AG04450 (cell line): ENCODE data around the gene KLHL20. TPM values are rescaled to one million over a fixed set of nuclear protein-coding genes. Genes with fewer than 3 reads are reported as not detected.
"Not testable (repeated sequence)": the region's sequence is repeated elsewhere in the genome, so short reads cannot be mapped to it uniquely, and the experiment has no call there.

Source experiments
- CTCF ChIA-PET: fragments of 300-600, 350-600 bp; formaldehyde crosslinking; extraction: SDS; loops from one replicate; lab custom pipeline; 2022; ENCODE audit warnings: antibody characterized with exemption, inconsistent platforms; lab: Charles Lee
- POLR2A ChIA-PET: fragments of 350-600 bp; formaldehyde crosslinking; extraction: SDS; loops from one replicate; lab custom pipeline; 2021; ENCODE audit warnings: antibody characterized with exemption, inconsistent platforms; lab: Yijun Ruan, JAX
- DNase-seq: peaks from one replicate; pipeline ENCODE4 v3.0.0-alpha.2; 2011; ENCODE audit warnings: low read depth, low spot score
- H3K27ac ChIP-seq: one replicate; pipeline ENCODE4 v1.5.1; 2012; ENCODE audit warnings: low read depth, low read length, control low read depth
- H3K27me3 ChIP-seq: one replicate; pipeline ENCODE4 v1.6.0; 2012; ENCODE audit warnings: low read length; ENCODE audit not compliant: control insufficient read depth, insufficient read depth
- H3K4me3 ChIP-seq: 2 replicates; pipeline ENCODE4 v1.5.1; 2011; ENCODE audit warnings: mild to moderate bottlenecking, low read depth, low read length, control low read depth
- H3K9me3 ChIP-seq: 2 replicates; pipeline ENCODE4 v1.5.1; 2012; ENCODE audit warnings: low read length; ENCODE audit not compliant: control insufficient read depth, insufficient read depth
- CTCF ChIP-seq: IDR thresholded peaks from 2 replicates; pipeline ENCODE4 v1.5.1; 2011; ENCODE audit warnings: low read depth, low read length, control low read depth, inconsistent platforms
- polyA plus RNA-seq: library from polyadenylated mRNA; depleted of rRNA; stranded (reverse); fragments of >200 nt; gene quantifications from 2 replicates; pipeline ENCODE4 v1.2.3, GENCODE V29; 2011

The KLHL20 gene
- polyA plus RNA-seq, 1 experiment = 19.7 TPM

DNA sequence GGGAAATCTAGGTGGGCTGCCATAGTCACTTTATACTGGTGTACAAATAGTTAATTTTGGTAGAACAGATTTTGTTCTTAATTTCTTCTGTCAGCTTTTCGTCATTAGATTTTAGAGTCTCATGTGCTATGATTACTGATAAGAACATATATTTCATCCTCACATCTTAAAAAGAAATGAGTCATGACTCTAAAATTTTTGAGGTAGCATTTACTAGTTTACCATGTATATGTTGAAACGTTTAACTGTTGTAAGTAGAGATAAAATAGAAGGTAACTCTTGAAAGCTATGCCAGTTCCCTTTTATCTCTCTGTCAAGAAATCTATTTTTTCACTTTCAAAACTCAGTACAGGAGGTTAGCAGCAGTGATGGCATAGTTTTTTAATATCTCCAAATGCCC, 53.4 kb downstream of the KLHL20 start:
- Histone ChIP-seq H3K4me3 (no peak overlapping the region), H3K27me3 (no peaks in the 10 kb centered on the region), H3K27ac (no peak overlapping the region), H3K9me3 (no peaks in the 10 kb centered on the region)
- TF ChIP-seq CTCF = no peak
- CTCF ChIA-PET = no interaction called here
- POLR2A ChIA-PET = no interaction called here
- DNase-seq = no peak

- H3K27me3 ChIP-seq = no peaks in the 10 kb centered on the region
- no peak for DNase-seq
- no peak overlapping the region for H3K27ac ChIP-seq
- ChIA-PET POLR2A (no interaction called here), CTCF (no interaction called here)
- no peak for TF ChIP-seq CTCF
- no peak overlapping the region for H3K4me3 ChIP-seq
- no peaks in the 10 kb centered on the region for H3K9me3 ChIP-seq
Measured at GRCh38 chr1:173768827-173769226, 54.0 kb downstream of the KLHL20 start.

- CTCF ChIA-PET, H3K27me3 ChIP-seq, H3K27ac ChIP-seq, DNase-seq, H3K4me3 ChIP-seq, H3K9me3 ChIP-seq: not testable (repeated sequence)
- POLR2A ChIA-PET = interaction anchor here (0.7 to 1.1 kb wide), 2 partner anchors 13 to 285 kb away, joined by 5 to 9 read pairs; no protein-coding TSS in a partner anchor
Measured at GRCh38 chr1:173770330-173770729, 55.5 kb downstream of the KLHL20 start.

- TF ChIP-seq CTCF = no peak
- Histone ChIP-seq H3K27ac (no peak overlapping the region), H3K9me3 (no peaks in the 10 kb centered on the region), H3K27me3 (no peaks in the 10 kb centered on the region), H3K4me3 (no peak overlapping the region)
- ChIA-PET POLR2A (no interaction called here), CTCF (no interaction called here)
- DNase-seq = no peak
Measured at GRCh38 chr1:173771560-173771959, 56.8 kb downstream of the KLHL20 start.

DNA sequence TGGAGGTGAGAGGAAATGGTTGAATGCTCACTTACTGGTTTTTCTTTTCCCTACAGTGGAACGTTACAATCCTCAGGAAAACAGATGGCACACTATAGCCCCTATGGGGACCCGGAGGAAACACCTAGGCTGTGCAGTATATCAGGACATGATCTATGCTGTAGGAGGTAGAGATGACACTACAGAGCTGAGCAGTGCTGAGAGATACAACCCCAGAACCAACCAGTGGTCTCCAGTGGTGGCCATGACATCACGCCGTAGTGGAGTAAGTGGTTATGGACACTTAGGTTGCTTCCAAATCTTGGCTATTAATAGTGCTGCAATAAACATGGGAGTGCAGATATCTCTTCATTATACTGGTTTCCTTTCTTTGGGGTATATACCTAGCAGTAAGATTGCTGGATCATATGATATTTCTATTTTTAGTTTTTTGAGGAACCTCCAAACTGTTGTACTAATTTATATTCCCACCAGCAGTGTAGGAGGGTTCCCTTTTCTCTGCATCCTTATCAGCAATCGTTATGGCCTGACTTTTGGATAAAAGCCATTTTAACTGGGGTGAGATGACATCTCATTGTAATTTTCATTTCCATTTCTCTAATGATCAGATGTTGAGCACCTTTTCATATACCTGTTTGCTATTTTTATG, 60.9 kb downstream of the KLHL20 start:
- ChIA-PET POLR2A (no interaction called here), CTCF (interaction anchor here (1.7 kb wide), 1 partner anchor 346 kb away, joined by 4 read pairs; no protein-coding TSS in a partner anchor)
- no peaks in the 10 kb centered on the region for H3K9me3 ChIP-seq
- no peak for DNase-seq
- TF ChIP-seq CTCF = no peak
- no peak overlapping the region for H3K4me3 ChIP-seq
- no peaks in the 10 kb centered on the region for H3K27me3 ChIP-seq
- no peak overlapping the region for H3K27ac ChIP-seq
